Activated gamma-delta T cell treated with Interleukin-2 at 50 U/mL for 16 hours (primary cell): ENCODE results near the gene DDAH1.

Experiments
- DNase-seq: peaks from one replicate; pipeline ENCODE4 v3.0.0-alpha.2; 2020

The DDAH1 gene

DNA sequence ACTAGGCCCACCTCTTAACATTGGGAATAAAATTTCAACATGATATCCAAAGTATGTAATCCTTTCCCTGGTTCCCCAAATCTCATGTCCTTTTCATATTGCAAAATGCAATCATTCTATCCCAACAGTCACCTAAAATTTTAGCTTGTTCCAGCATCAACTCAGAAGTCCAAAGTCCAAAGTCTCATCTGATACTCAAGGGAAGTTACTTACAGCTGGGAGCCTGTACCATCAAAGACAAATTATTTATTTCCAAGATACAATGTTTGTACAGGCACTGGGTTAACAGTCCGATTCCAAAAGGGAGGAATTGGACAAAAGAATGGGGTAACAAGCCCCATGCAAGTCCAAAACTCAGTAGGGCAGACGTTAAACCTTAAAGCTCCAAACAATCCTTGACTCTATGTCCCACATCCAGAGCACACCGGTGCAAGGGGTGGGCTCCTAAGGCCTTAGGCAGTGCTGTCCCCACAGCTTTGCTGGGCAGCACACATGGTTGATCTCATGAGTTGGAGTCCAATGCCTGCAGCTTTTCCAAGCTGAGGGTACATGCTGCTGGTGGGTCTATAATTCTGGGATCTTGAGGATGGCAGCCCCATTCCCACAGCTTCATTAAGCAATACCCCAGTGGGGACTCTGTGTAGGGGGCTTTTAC lies 78.8 kb downstream of the DDAH1 start:
- DNase-seq = no peak

- no peak for DNase-seq
These were observed 85.5 kb downstream of the DDAH1 start for GRCh38 chr1:85379203-85380136.

- DNase-seq = no peak
These were observed 86.4 kb downstream of the DDAH1 start for GRCh38 chr1:85378534-85378933.

- DNase-seq = no peak
These were observed 88.6 kb downstream of the DDAH1 start for GRCh38 chr1:85376356-85376755.

- DNase-seq = no peak
These were observed 89.5 kb downstream of the DDAH1 start for GRCh38 chr1:85375493-85375892.

GRCh38 chr1:85374160-85374559 lies 90.8 kb downstream of the DDAH1 start:
- no peak for DNase-seq

- no peak for DNase-seq
These were observed 91.6 kb downstream of the DDAH1 start for GRCh38 chr1:85373378-85373708.

DNA sequence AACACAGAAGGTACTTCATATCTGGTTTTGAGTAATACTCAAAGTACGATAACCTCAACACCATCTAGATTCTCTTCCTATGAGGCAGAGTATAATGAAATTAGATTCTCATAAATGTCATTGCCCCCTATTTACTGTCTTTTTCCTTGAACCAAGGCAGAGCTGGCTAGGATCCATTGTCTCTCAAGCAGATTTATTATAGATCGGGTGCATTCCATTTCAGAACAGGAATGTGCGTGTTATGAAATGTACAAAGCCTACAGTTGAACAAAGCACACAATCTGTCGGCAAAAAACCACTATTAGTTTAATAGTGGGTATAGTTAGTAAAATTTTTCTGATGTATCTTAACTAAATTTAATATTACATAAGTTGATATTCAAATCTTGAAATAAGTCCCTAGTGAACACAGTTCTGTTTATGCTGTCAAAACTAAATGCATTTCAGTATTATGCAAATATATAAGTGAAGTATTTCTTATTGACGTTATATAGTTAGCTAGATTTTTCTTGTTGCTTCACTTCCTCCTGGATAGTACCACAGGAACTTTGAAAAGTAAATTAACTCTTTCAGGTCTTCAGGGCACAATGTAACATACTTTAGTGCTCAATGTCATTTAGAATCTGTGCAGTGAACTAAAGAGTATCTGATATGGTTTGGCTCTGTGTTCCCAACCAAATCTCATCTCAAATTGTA lies 92.1 kb downstream of the DDAH1 start:
- no peak for DNase-seq

- no peak for DNase-seq
These were observed 93.9 kb downstream of the DDAH1 start for GRCh38 chr1:85371021-85371420.

GRCh38 chr1:85368073-85368770 lies 96.7 kb downstream of the DDAH1 start:
- no peak for DNase-seq

- DNase-seq = no peak
These were observed 98.4 kb downstream of the DDAH1 start for GRCh38 chr1:85366391-85367170.

- DNase-seq = no peak
These were observed 99.1 kb downstream of the DDAH1 start for GRCh38 chr1:85365851-85366250.

GRCh38 chr1:85363521-85363920 lies 101.4 kb downstream of the DDAH1 start:
- DNase-seq = no peak

- no peak for DNase-seq
These were observed 101.9 kb downstream of the DDAH1 start for GRCh38 chr1:85363092-85363491.

GRCh38 chr1:85361606-85362296 lies 103.2 kb downstream of the DDAH1 start:
- no peak for DNase-seq

DNA sequence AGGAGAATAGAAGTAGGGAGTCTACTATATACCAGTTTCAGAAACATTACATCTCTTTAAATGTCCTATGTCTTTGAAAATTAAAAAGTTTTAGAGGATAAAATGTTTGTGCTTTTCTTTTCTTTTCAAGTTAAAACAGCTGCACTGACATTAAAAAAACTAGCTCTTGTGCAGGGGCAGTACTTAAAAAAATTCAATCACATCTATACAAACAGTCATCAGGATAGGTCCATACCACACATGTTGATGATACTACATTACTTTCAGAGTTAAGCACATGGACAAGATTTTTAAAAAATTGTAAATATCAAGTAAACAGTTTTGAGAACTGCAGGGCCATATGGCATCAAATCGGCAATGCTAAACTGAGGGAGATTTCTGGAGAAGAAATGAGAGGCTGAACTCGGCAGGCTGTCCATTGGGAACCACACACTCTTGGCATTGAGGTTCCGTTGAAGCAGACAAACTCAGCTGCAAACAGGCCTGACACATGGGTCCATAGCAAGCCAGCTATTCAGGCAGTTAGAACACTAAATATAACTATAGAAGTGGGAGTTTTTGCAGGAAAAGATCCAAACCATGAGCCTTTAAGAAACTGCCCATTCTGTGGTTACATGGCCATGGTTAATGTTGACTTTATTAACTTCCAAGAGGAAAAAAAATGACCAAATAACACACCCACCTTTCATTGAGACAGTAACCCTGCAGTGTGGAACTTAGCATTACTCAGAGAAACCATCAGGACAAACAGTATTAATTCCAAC lies 104.0 kb downstream of the DDAH1 start:
- DNase-seq = no peak

GRCh38 chr1:85359874-85360721 lies 104.9 kb downstream of the DDAH1 start:
- DNase-seq = no peak

GRCh38 chr1:85358702-85359438 lies 106.1 kb downstream of the DDAH1 start:
- DNase-seq = no peak

DNA sequence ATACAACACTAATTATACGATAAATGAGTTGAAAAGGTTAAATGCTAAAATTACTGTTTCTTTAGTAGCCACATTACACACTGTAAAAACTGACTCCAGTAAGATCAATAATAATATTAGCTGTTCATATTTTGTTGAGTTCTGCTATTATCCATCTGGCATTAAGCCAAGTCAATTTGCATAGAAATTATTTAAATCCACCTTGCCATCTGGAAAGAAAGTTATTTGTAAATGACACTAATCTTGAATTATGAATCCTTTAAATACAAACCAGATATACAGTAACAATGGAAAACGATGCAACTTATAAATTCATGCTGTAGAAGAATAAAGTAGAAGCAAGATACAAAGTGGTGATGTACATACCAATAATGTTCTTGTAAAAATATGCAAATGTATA lies 107.1 kb downstream of the DDAH1 start:
- DNase-seq = no peak
